CD8-positive, alpha-beta memory T cell (primary cell): Measurements from ENCODE around the gene LPIN1. TPM values are rescaled to one million over a fixed set of nuclear protein-coding genes. Genes with fewer than 3 reads are reported as not detected.

ENCODE experiments used
- CTCF ChIA-PET: fragments of 350-600 bp; sonication (Branson Sonifier 250); formaldehyde crosslinking; loops from one replicate; lab custom pipeline; 2021; ENCODE audit warnings: antibody characterized with exemption; lab: Charles Lee
- POLR2A ChIA-PET: fragments of 350-600 bp; sonication (Branson Sonifier 250); formaldehyde crosslinking; loops from one replicate; lab custom pipeline; 2021; ENCODE audit warnings: antibody characterized with exemption; lab: Charles Lee
- DNase-seq, 5 donors: peaks; one replicate each; pipeline versions ENCODE4 v3.0.0 to v3.0.0-alpha.2; 2020 to 2022; ENCODE audit warnings: mixed read lengths in 1 of 5
- H3K27ac ChIP-seq: one replicate; pipeline ENCODE4 v1.7.0; 2013; ENCODE audit warnings: low read depth, mild to moderate bottlenecking, low read length, moderate library complexity
- H3K27me3 ChIP-seq: 2 replicates; pipeline ENCODE4 v1.7.0; 2013; ENCODE audit warnings: low read length, mild to moderate bottlenecking; ENCODE audit not compliant: insufficient read depth, poor library complexity, severe bottlenecking
- H3K36me3 ChIP-seq: 2 replicates; pipeline ENCODE4 v1.7.0; 2013; ENCODE audit warnings: mild to moderate bottlenecking, low read length, moderate library complexity; ENCODE audit not compliant: insufficient read depth
- H3K4me1 ChIP-seq: 2 replicates; pipeline ENCODE4 v1.7.0; 2013; ENCODE audit warnings: mild to moderate bottlenecking, low read length, moderate library complexity; ENCODE audit not compliant: insufficient read depth
- H3K4me3 ChIP-seq: 2 replicates; pipeline ENCODE4 v1.7.0; 2013; ENCODE audit warnings: mild to moderate bottlenecking, low read length
- H3K9me3 ChIP-seq: 2 replicates; pipeline ENCODE4 v1.7.0; 2013; ENCODE audit warnings: mild to moderate bottlenecking, low read length
- H3K27ac Mint-ChIP-seq, 8 donors: one replicate each; pipeline ENCODE4 v1.8.0; 2020 to 2021; ENCODE audit warnings: mixed read lengths in 8 of 8, mild to moderate bottlenecking in 6 of 8, inconsistent platforms in 3 of 8, moderate library complexity in 3 of 8
- H3K27me3 Mint-ChIP-seq, 2 donors: one replicate each; pipeline ENCODE4 v1.8.0; 2020 to 2021; ENCODE audit warnings: mixed read lengths in 2 of 2, mild to moderate bottlenecking in 1 of 2, moderate library complexity in 1 of 2
- H3K36me3 Mint-ChIP-seq, 3 donors: one replicate each; pipeline ENCODE4 v1.8.0; 2020 to 2021; ENCODE audit warnings: mixed read lengths in 3 of 3, inconsistent platforms in 1 of 3, mild to moderate bottlenecking in 1 of 3
- H3K4me1 Mint-ChIP-seq, 3 donors: one replicate each; pipeline ENCODE4 v1.8.0; 2020 to 2021; ENCODE audit warnings: mixed read lengths in 3 of 3, inconsistent platforms in 1 of 3, mild to moderate bottlenecking in 1 of 3
- H3K4me3 Mint-ChIP-seq, 7 donors: one replicate each; pipeline ENCODE4 v1.8.0; 2020 to 2021; ENCODE audit warnings: mixed read lengths in 7 of 7, mild to moderate bottlenecking in 6 of 7, moderate library complexity in 4 of 7, inconsistent platforms in 2 of 7
- H3K9me3 Mint-ChIP-seq, 5 donors: one replicate each; pipeline ENCODE4 v1.8.0; 2020 to 2022; ENCODE audit warnings: mixed read lengths in 5 of 5, mild to moderate bottlenecking in 3 of 5, moderate library complexity in 2 of 5, inconsistent platforms in 1 of 5
- polyA plus RNA-seq: library from polyadenylated mRNA; unstranded; fragments of 300-500 nt; fragmentation: Illumina TruSeq; gene quantifications from one replicate; pipeline ENCODE4 v1.2.3, GENCODE V29; 2021
- total RNA-seq, 2 experiments: library from RNA; stranded (reverse); gene quantifications; one replicate each; pipeline ENCODE4 v1.2.3, GENCODE V29; 2021

Gene LPIN1
- total and polyA plus RNA-seq, 3 experiments from 2014 or later, result 25.7 to 37.1 (median 34.8) TPM

DNA sequence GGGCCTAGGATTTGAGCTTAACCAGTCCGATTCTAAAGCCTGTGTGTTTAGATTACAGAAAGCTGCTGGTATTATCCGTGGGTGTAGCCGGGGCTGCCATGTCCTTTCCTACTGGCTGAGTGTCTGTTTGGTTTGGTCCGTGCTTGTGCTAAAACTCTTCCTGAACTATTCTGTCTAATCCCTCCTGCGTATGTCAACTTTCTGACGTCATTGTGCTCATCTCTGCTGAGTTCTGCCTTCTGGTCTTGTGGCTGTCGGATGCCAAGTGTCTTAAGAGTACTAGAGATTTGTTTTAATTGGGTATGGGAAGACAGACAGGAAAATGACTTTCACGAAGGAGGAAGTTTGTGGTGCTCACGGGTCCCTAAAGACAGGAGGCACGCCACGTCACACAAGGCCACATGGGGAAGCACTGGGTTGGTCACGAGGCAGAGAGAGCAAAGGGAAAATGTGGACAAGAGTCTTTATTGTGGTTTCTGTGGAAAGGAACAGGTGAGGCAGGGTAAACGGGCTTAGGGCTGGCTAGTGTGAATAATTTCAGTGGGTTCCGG lies 44.6 kb upstream of the LPIN1 start:
- CTCF ChIA-PET, result interaction anchor here (1.5 kb wide), 1 partner anchor 78 kb away, joined by 3 read pairs; no protein-coding TSS in a partner anchor

DNA sequence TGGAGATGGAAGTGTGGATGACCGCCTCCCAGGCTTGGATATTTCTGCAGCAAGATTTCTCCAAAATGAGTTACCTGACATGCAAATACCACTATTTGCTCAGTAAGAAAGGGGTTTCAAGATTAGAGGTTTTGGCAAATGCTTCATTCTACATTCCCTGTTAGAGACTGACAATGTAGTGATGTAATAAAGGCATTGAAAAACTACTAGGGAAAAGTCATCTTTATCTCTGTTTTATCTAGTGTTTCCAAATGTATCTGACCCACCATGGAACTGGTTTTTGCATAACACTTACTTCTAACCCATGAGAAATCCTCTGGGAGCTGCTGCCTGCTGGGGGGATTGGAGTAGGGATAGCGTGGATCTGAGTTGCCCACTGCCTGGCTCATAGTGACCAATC lies 43.5 kb upstream of the LPIN1 start:
- no peaks in the 10 kb centered on the region for H3K27me3 Mint-ChIP-seq
- no peaks in the 10 kb centered on the region for H3K9me3 Mint-ChIP-seq
- no peak overlapping the region for H3K4me3 Mint-ChIP-seq
- no peaks in the 10 kb centered on the region for H3K4me1 ChIP-seq
- no peaks in the 10 kb centered on the region for H3K36me3 Mint-ChIP-seq
- H3K36me3 ChIP-seq, result no peaks in the 10 kb centered on the region
- H3K27me3 ChIP-seq, result no peaks in the 10 kb centered on the region
- no peaks in the 10 kb centered on the region for H3K9me3 ChIP-seq
- no peak overlapping the region for H3K4me3 ChIP-seq
- ChIA-PET POLR2A (no interaction called here), CTCF (no interaction called here)
- no peaks in the 10 kb centered on the region for H3K4me1 Mint-ChIP-seq
- no peak overlapping the region for H3K27ac ChIP-seq
- DNase-seq, result no peak
- no peak overlapping the region for H3K27ac Mint-ChIP-seq

More for the DNA sequence above, 44.6 kb upstream of the LPIN1 start:
- H3K36me3 Mint-ChIP-seq, result no peaks in the 10 kb centered on the region
- no peaks in the 10 kb centered on the region for H3K9me3 Mint-ChIP-seq
- Histone ChIP-seq H3K4me1 (no peaks in the 10 kb centered on the region), H3K36me3 (no peaks in the 10 kb centered on the region), H3K27ac (no peak overlapping the region), H3K9me3 (no peaks in the 10 kb centered on the region), H3K27me3 (no peaks in the 10 kb centered on the region), H3K4me3 (no peak overlapping the region)
- no peaks in the 10 kb centered on the region for H3K27me3 Mint-ChIP-seq
- no peak overlapping the region for H3K4me3 Mint-ChIP-seq
- no peaks in the 10 kb centered on the region for H3K4me1 Mint-ChIP-seq
- DNase-seq, result no peak
- POLR2A ChIA-PET, result no interaction called here
- no peak overlapping the region for H3K27ac Mint-ChIP-seq

DNA sequence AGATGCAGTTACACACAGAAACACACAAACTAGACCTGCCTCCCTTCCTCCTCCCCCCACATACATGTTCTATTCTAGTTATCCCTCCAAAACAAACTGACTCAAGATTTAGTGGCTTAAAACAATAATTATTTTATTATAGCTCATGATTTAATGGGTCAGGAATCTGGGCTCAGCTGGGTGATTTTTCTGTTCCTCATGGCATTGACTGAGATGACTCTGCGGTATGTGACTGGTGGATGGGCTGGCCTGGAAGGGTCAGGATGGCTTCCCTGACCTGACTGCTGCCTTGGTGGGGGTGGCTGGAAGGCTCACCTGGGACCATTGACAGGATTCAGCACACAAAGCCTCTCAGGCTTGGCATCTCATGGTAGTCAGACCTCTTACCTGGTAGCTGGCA lies 42.7 kb upstream of the LPIN1 start:
- Histone ChIP-seq H3K27me3 (no peaks in the 10 kb centered on the region), H3K4me3 (no peak overlapping the region), H3K36me3 (no peaks in the 10 kb centered on the region), H3K4me1 (no peaks in the 10 kb centered on the region), H3K27ac (no peak overlapping the region), H3K9me3 (no peaks in the 10 kb centered on the region)
- CTCF ChIA-PET, result interaction anchor here (0.7 to 0.8 kb wide), 2 partner anchors 11 to 76 kb away, joined by 3 to 4 read pairs; no protein-coding TSS in a partner anchor
- Mint-ChIP-seq H3K9me3 (no peaks in the 10 kb centered on the region), H3K27ac (no peak overlapping the region), H3K4me3 (no peak overlapping the region), H3K27me3 (no peaks in the 10 kb centered on the region), H3K36me3 (no peaks in the 10 kb centered on the region), H3K4me1 (no peaks in the 10 kb centered on the region)
- DNase-seq, result no peak
- POLR2A ChIA-PET, result no interaction called here

DNA sequence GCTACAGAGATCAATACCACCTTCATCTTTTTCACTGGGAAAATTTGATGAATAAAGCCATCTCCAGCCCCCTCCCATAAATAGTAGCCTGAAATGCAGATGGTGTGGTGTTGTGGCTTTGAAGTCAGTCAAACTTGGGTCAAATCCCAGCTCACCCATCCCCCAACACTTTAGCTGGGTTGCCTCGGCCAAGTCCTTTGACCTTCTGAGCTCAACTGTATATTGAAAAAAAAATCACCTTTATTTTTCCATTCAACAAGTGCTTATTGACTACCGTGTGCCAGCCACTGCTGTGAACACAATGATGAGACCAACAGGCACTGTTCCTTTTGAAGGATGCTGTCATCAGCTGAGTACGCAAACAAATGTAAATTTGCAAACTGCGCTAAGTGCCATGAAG lies 41.4 kb upstream of the LPIN1 start:
- Histone ChIP-seq H3K27me3 (no peaks in the 10 kb centered on the region), H3K9me3 (no peaks in the 10 kb centered on the region), H3K4me3 (no peak overlapping the region), H3K27ac (no peak overlapping the region), H3K4me1 (no peaks in the 10 kb centered on the region), H3K36me3 (no peaks in the 10 kb centered on the region)
- Mint-ChIP-seq H3K4me1 (no peaks in the 10 kb centered on the region), H3K9me3 (no peaks in the 10 kb centered on the region), H3K36me3 (no peaks in the 10 kb centered on the region), H3K4me3 (no peak overlapping the region), H3K27me3 (peaks cover 0 to 1% of the 10 kb centered on the region in 2 donors), H3K27ac (no peak overlapping the region)
- CTCF ChIA-PET, result interaction anchor here (0.8 kb wide), 1 partner anchor 12 kb away, joined by 3 read pairs; no protein-coding TSS in a partner anchor
- POLR2A ChIA-PET, result no interaction called here
- no peak for DNase-seq

DNA sequence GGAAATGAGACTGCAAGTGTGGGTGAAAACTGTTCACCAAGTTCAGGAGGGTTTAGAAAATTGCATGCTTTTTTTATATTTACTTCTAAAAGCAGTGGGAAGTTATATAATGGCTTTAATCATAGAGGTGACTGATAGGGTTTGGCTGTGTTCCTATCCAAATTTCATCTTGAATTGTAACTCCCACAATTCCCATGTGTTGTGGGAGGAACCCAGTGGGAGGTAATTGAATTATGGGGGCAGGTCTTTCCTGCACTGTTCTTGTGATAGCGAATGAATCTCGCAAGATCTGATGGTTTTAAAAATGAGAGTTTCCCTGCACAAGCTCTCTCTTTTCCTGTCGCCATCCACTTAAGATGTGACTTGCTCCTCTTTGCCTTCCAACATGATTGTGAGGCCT lies 40.7 kb upstream of the LPIN1 start:
- ChIA-PET POLR2A (no interaction called here), CTCF (interaction anchor here (0.8 to 1.4 kb wide), 2 partner anchors 12 to 13 kb away, joined by 3 read pairs; no protein-coding TSS in a partner anchor)
- no peaks in the 10 kb centered on the region for H3K9me3 ChIP-seq
- no peak overlapping the region for H3K4me3 ChIP-seq
- H3K27me3 Mint-ChIP-seq, result peaks cover 0 to 1% of the 10 kb centered on the region in 2 donors
- no peaks in the 10 kb centered on the region for H3K36me3 ChIP-seq
- H3K4me3 Mint-ChIP-seq, result no peak overlapping the region
- H3K36me3 Mint-ChIP-seq, result no peaks in the 10 kb centered on the region
- no peak for DNase-seq
- H3K9me3 Mint-ChIP-seq, result no peaks in the 10 kb centered on the region
- H3K4me1 ChIP-seq, result no peaks in the 10 kb centered on the region
- H3K27me3 ChIP-seq, result no peaks in the 10 kb centered on the region
- H3K27ac Mint-ChIP-seq, result peak overlapping the region in 1 of 8 donors; percentile 3
- no peaks in the 10 kb centered on the region for H3K4me1 Mint-ChIP-seq
- H3K27ac ChIP-seq, result no peak overlapping the region

DNA sequence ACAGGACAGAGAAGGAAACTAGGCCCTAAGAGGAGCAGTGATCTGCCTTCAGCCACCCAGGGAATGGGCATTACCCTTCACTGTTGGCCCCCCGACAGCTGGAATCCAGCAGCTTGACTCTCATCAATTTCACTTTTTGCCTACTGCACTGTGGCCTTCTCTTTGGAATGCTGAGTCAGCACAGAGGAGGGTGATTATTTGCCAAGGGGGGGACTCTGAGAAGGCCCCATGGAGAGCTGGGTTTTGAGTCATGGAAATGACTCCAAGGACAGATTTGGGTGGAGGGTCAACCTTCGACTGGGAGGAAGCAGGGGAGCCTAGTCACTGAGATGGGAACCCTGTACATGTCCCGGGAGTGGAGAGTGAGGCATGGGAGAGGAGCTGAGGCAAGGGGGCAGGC lies 38.3 kb upstream of the LPIN1 start:
- Mint-ChIP-seq H3K4me1 (no peaks in the 10 kb centered on the region), H3K4me3 (no peak overlapping the region), H3K27ac (peak overlapping the region in 1 of 8 donors; percentile 67), H3K9me3 (no peaks in the 10 kb centered on the region), H3K36me3 (no peaks in the 10 kb centered on the region), H3K27me3 (peaks cover 0 to 1% of the 10 kb centered on the region in 2 donors)
- Histone ChIP-seq H3K9me3 (no peaks in the 10 kb centered on the region), H3K27me3 (no peaks in the 10 kb centered on the region), H3K4me3 (no peak overlapping the region), H3K27ac (no peak overlapping the region), H3K4me1 (no peaks in the 10 kb centered on the region), H3K36me3 (no peaks in the 10 kb centered on the region)
- DNase-seq, result no peak
- CTCF ChIA-PET, result interaction anchor here (1.3 to 2.2 kb wide), 2 partner anchors 16 to 71 kb away, joined by 3 to 7 read pairs; no protein-coding TSS in a partner anchor
- POLR2A ChIA-PET, result no interaction called here

DNA sequence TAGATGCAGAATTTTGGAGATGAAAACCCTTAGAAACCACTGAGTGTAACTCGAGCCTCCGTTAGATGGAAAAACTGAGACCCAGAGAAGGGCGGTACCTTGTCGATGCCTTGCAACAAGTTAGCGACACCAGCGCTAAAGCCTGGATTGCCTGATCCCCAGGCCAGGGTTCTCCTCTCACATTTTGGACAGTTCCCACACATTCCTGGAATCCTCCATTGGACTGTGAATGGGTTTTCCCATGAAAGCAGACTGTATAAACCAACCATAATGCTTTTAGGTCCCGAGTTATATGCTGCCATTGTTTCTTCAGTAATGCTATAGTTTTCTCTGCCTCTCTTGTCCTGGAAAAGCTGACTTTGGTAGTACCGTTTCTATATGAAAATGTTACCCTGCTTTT lies 37.1 kb upstream of the LPIN1 start:
- ChIA-PET POLR2A (no interaction called here), CTCF (interaction anchor here (1.3 to 2.2 kb wide), 2 partner anchors 17 to 70 kb away, joined by 3 to 7 read pairs; no protein-coding TSS in a partner anchor)
- Histone ChIP-seq H3K4me3 (no peak overlapping the region), H3K27me3 (no peaks in the 10 kb centered on the region), H3K27ac (no peak overlapping the region), H3K4me1 (no peaks in the 10 kb centered on the region), H3K36me3 (no peaks in the 10 kb centered on the region), H3K9me3 (no peaks in the 10 kb centered on the region)
- Mint-ChIP-seq H3K36me3 (no peaks in the 10 kb centered on the region), H3K9me3 (no peaks in the 10 kb centered on the region), H3K4me3 (no peak overlapping the region), H3K27ac (no peak overlapping the region), H3K4me1 (no peaks in the 10 kb centered on the region), H3K27me3 (peaks cover 0 to 1% of the 10 kb centered on the region in 2 donors)
- no peak for DNase-seq

DNA sequence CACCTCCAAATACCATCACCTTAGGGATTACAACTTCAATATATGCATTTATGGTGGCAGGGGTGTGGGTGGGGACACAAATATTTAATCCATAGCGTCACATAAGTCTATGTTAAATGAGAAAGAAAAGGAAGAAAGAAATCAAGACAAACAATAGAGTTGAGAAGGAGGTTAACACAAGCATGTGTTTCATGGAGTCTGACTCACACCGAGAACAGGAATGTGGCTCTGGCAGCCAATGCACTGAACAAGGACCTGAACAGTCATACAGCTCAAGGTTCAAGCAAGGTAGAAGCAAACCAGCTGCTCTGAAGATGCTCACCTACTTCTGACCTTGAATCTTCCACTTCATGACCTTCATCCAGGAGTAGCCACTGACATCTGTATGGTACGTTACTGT lies 36.2 kb upstream of the LPIN1 start:
- Histone ChIP-seq H3K27ac (no peak overlapping the region), H3K4me3 (no peak overlapping the region), H3K9me3 (no peaks in the 10 kb centered on the region), H3K27me3 (no peaks in the 10 kb centered on the region), H3K4me1 (no peaks in the 10 kb centered on the region), H3K36me3 (no peaks in the 10 kb centered on the region)
- H3K36me3 Mint-ChIP-seq, result no peaks in the 10 kb centered on the region
- no peak for DNase-seq
- ChIA-PET CTCF (no interaction called here), POLR2A (no interaction called here)
- H3K9me3 Mint-ChIP-seq, result no peaks in the 10 kb centered on the region
- no peak overlapping the region for H3K27ac Mint-ChIP-seq
- no peaks in the 10 kb centered on the region for H3K4me1 Mint-ChIP-seq
- H3K4me3 Mint-ChIP-seq, result no peak overlapping the region
- peaks cover 4 to 5% of the 10 kb centered on the region in 2 donors for H3K27me3 Mint-ChIP-seq
